ENCODE measurements around the gene ROR1. TPM values are rescaled to one million over a fixed set of nuclear protein-coding genes. Genes with fewer than 3 reads are reported as not detected.

ROR1 gene
- polyA plus RNA-seq, 1 donor: 36.8 TPM

DNA sequence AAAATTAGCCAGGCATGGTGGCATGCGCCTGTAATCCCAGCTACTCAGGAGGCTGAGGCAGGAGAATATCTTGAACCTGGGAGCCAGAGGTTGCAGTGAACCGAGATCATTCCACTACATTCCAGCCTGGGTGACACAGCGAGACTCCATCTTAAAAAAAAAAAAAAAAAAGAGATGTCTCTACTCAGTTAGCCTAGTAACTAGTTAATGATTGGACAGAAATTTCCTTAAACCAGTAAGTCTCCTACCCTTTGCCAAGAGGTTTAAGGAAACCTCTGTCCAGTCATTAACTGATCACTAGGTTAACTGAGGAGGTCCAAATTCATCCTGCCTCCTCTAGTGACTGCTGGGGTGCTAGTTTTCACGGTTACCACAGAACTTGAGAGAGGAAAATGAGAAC lies 285.7 kb downstream of the ROR1 start:
- no peak for DNase-seq

DNA sequence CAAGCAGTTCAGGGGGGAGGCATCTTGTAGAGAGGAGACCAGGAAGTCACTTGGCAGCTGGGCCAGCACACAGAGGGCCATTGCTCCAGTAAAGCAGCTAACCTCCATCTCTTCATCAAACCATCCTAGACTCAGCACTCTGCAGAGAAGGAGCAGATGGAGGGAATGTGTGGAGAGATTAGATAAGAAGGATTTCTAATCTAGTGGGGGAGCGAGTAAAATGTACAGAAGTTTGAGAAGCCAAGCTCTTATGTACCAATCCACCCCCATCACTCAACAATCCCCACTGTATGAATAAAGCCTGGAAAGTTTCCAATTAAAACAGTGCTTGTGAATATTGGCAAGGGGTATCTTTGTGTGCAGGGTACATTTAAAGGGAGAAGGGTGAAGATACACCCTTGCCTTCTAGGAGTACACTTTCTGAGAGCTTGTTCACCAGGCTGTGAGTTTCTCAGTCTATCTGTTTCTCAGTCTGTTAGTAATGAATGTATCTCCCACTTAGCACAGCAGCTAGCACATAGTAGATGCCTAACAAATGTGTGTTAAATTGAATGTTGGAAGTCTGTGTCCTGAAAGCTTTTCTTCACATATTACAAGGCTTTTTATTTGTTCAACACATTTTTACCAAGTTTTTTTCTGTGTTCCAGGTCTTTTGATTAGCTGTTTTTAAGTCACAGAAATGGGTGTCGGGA lies 286.9 kb downstream of the ROR1 start:
- DNase-seq: no peak

DNA sequence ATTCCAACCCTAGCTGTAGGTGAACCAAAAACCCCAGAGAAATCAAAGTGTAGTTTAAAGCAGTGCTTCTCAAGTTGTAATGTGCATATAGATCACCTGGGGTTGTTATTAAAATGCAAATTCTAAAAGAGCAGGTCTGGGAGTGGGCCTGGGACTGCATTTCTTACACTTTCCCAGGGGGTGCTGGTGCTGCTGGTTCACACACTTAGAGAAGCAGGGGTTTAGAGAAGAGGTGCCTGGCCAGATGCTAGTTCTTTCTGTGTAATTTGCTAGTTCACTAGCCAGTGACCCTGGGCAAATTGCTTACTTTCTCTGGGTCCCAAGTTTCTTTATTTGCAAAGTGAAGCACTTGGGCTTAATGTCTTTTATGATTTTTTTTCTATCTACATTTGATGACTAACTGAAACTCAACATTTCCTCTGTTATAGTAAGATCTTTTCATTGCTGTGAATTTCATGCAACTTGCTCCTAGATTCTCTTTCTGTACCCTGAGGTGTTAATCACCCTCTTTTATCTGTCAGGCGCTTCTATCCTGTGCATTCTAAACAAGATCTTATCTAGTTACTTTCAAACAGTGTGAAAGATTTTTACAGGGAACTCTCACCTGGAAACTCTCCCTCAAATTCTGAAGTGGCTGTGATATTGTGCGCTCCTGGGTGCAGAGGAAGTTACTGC lies 287.8 kb downstream of the ROR1 start:
- no peak for DNase-seq

DNA sequence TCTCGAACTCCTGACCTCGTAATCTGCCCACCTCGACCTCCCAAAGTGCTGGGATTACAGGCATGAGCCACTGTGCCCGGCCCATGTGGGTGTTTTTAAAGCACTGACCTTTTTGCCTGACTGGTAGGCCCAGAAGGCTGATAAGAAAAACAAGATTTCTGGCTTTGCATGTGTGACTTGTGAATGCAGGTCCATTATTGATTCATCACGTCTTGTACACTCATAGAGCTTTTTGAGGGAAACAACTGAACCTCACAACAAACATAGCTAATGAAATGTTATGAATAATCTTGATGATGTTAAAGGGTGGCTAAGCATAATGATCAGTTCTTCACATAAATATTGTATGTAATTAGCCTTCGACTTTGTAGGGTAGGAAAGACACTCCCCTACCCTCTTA lies 288.7 kb downstream of the ROR1 start:
- DNase-seq: no peak

DNA sequence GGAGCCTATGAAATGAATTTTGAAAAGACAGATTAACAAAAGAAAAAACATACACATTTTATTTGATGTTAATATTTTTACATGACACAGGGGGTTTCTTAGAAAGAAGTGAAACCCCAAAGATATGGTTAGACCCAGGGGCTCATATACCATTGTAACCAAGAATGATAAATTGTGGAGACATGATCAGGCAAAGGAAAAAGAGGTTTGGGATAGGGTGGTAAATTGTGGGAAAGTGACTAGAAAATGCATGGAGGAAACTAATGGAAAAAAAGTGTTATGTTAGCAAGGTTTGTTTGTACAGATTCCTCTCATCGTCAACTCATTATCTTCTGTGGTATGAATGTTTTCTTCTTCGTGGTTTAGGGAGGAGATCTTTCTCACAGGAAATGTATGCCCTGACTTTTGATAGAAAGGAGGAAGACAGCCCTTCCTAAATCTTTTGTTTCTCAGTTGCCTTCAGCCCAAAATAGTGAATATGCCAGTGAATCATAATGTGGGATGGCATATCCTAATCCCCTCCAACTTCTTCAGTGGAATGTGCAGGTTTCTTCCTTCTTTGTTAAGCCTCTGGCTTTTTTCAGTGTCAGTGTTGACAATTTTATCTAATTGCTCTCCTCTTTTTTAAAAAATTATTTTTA lies 289.2 kb downstream of the ROR1 start:
- DNase-seq: no peak

DNA sequence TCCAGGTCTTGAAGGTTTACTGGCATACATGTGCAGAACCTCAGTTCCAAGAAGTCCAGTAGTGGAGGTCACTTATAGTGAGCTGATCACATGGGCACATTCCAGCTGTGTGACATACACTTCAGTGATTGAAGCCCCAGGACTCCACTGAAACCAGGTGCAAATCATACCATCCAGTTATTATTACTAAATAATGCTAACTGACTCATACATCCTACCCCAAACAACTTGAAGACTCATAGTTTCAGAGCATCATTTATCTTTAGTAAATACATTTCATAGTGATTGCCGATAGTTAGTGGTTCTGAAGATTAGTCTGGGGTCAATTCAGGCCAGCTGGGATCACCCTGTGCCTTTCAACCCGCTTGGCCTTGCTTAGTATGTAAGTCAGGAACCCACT lies 291.8 kb downstream of the ROR1 start:
- DNase-seq: no peak

DNA sequence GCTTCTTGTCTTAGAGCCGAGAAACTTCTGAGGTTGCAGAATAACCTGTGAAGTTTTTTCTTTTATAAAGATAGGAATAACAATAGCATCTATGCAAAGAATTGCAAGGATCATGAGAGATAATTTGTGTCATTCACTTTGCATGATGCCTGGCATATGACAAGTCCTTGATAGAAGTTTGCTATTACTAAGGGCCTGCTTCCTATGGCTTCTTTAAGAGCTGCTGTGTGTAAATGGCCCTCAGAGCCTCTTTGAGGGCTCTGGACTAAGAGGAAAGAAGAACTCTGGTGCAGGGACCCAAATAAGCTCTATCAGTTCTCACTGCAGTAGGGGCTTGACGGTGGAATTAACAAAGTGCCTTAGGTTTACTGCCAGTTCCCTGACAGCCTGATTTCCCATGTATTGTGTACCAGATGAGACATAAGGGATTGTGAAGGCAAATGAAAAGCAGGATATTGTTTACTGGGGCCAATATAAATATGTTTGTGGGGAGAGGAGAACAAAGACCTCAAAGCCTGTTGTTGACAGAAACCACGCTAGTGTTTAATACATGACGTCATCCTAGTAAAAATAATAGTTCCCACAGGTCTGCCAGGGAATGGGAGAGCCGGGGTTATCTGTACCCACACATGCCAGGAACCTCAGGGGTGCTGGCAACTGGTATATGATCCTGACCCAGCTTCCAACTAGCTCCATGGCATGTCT lies 298.4 kb downstream of the ROR1 start:
- DNase-seq: no peak

DNA sequence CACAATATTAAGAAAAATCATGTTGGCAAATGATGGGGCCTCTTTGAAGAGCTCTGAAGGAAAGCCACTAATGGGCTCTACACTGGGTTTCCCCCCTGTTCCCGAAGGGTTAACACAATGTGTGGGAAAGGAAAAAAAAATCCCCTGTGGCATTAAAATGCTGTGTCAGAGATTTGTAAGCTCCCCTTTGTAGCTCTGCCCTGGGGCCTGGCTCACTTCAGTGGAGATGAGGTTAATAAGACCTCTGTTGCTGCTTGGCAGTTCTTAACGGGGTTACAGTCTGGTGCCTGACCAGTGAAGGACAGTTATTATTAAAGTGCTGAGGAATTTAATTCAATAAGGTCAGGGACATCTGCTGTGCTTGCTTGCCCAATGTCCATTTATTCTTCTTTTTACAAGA lies 299.9 kb downstream of the ROR1 start:
- DNase-seq: peak; percentile 17

DNA sequence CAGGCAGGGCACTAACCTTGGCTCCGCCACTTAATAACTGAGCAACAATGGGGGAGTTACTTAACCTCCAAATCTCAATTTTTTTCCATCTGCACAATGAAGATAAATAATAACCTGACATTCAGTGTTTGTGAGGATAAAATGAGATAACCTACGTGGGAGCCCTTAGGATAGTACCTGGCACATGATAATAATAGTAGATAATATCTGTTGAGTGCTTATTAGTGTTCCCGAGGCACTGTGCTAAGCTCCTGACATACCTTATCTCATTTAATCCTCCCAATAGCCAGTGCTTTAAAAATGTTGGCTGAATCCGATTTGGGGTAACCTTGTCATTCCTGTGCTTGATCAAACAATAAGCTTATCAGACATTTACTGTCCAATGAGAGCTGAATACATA lies 300.9 kb downstream of the ROR1 start:
- DNase-seq: no peak

DNA sequence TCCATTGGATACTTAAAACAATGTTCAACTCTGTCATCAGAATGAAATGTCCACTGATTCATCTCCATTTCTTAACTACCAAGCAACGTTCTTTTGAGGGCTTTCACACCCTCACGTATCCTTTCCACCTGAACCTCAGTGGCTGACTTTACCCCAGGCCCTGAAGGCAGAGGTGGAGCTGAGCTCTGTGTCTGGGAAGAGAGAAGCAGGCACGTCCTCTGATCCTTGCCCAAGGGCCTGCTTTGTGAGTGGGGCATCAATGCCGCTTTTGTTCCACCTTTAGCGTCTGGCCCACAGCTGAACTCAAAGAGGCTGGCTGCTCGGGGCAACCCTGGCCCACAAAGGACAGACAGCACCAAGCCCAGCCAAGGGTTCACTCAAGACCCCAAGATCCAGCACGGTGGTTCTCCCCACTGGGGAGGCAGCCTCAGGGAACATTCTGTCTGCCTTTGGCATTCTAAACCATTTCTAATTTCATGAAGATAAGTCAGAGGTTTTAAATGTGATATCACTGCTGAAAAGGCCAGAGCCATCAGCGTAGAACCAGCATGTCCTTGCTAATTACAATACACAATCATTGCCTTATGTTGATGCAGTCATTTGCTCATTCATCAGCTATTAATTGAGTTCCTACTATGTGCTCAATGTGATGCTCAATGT lies 303.6 kb downstream of the ROR1 start:
- no peak for DNase-seq

DNA sequence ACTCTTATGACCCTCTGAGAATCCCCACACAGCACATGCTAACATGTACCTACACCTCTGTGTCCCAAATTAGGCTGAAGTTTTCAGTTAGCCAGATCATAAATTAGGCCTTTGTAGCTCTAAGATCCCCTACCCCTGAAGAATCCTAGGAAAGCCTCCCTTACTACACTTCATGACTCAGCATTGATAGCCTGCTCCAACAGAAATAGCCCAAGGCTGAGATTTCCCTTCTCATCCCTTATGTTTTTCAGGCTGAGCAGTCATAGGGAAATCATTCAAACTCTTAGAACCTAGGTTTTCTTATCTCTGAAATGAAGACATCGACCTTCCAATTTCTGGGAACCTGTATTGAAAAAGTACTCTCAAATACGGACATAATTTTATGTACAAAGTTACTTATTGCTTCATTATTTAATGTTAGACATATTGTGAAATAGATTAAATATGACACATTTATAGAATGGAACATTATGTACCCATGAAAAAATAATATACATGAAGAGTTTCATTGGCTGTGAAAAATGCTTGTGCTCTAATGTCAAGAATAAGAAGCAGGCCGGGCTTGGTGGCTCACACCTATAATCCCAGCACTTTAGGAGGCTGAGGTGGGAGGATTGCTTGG lies 307.2 kb downstream of the ROR1 start:
- no peak for DNase-seq

DNA sequence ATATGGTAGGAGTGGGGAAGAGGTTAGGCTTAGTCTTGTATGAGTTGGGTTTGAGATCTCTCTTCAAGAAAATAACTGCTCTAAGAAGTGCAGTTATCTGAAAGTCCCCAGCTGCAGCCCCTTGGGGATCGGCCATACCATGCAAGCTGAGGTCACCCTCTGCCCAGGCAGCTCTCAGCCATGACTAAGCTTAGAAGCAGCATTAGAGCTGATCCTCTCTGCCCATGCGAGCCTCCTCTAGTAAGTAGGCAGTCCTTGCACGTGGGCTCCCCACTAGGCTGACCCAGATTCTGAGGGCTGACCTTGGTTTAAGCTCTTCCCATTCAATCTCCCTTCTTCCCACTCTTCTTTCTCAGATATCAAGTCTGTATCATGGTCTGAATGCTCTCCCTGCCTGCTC lies 308.6 kb downstream of the ROR1 start:
- no peak for DNase-seq

DNA sequence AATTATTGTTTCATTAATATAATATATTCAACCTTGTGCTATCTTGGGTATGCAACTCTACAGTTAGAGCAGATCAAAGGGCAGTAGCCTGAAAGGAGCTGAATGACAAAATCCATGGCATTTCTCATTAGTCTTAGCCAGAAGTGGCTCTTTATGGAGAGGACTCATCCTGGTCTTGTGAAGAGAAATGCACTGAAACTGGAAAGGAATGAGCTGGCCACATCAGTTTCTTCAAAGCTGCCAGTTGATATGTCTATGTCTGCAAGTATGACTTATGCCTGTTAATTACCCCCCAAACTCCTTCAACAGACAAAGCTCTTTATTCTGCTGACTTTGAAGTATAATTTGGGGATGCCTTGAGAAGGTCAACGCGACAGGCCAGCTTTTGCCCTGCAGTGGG lies 310.6 kb downstream of the ROR1 start:
- DNase-seq: no peak

DNA sequence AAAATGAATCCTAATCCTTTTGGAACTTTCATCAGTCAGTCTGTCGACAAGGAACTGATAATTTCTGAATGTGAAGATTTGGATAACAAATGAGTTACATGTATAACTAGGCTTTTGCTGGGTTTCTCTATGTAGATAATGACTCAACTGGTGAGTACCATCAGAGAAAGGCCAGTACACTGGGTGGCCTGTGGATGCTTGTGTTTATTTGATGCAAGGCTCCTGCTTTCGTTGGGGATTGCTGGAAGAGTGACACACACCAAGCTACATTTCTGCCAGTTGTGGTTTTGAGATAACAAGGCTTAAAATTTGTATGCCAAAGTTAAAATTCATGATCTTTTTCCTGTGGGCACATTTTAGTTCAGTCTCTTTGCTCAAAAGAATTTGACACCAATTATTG lies 314.0 kb downstream of the ROR1 start:
- no peak for DNase-seq

DNA sequence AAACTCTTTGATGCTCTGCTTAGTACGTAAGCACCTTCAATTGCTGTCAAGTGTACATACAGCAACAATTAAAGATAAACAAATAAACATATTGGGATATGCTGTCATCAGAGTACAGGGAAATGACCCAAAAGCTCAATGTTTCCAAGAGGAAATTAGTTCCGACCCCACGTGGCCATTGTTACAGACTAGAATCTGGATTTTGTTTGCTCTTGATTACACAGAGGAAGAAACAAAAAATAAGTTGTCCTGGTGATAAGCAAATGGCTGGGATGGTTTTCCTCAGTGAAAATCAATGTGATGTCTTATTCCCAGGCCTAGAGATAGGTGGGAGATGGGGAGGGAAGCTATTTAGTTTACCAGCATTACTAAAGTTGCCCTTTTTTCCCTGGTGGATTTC lies 316.6 kb downstream of the ROR1 start:
- no peak for DNase-seq

DNA sequence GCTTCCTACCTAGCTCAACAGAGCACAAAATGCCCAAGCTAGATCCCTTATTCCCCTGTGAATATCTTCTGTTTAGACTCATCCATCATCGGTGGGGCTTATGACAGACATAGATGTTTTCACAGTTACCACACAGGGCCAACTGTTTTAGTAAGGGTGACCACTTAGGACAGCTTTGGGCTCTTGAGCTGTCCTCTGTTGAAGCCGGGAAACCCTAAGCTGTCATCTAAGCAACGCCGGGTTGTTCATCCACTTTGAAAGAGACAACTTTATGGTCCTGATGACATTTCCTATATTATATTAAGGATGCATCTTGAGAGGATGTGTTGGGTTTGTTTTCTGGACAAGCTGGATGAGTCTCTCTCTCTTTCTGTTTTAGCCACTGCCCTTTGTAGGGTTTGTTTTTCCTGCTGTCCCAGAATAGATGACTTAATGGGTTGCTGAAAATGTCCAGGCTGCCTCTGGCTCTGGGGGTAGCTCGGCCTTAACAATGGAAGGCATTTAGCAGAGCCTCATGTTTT lies 319.1 kb downstream of the ROR1 start:
- DNase-seq: no peak

DNA sequence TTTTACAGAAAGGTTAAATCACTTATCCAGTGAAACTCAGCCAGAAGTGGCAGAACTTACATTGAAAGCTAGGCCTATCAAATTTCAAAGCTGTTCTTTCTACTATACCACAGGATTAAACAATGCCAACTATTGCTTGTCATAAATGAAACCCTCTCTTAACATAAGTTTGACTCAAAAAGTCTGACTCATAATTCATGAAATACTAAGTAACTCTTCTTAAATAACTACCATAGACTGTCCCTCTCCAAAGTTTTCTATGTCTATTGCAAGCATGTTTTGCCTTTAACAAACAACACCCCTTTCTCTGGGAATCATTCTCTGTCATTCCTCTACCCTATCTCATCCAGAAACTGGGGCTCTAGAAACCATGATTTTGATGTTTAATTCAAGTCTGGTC lies 320.1 kb downstream of the ROR1 start:
- DNase-seq: no peak

DNA sequence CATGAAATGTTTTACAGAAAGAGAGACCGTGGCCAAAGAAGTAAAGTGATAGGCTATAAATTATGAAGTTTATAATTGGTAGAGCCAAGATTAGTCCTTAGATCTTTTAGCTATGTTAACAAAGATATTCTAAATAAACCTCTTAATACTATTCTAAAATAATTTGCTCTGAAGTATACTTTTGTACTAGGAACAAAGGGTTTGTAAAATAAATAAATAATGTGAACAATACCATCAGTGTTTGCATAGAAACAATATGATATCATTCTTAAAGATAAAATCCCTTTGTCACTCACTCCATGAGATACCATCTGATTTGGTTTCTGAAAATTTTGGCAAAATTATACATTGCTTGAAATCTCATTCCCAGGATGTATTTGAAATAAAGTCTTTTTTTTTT lies 322.0 kb downstream of the ROR1 start:
- no peak for DNase-seq

DNA sequence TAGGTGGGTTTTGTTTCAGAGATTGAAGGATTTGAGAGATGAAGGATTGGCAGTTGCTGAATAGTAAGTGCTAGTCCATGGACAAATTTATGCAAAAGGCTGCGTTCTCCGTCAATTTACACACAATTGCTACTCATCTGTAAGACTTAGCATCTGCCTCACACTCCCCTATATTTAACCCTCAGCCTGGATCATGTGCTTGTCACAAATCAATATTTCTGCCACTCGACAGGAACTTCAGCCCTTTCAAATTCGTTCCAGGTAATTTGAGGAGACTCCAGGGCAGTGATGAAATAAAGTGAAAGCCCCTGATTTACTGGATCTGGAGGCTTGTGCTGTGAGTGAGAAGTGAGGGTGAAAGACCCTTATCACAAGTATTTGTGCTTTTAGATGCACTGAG lies 324.0 kb downstream of the ROR1 start:
- DNase-seq: no peak

DNA sequence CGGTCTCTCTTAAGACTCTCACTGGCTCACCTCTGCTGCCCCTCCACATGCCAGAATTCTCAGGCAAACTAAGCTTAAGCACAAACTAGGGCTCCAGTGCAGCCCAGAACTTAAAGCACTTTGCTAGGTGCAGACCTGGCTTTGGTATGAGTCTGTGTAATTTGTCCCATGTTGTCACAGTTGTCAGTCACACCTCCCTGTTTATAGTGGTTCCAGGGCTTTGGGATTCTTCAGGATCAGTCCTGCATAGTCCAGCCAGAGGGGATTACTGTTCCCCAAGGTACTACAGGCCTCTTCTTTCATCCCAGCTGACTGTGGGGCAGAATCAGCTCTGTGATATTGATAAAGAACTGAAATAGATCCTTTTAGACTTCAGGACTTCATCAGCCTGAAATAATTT lies 324.6 kb downstream of the ROR1 start:
- DNase-seq: no peak

DNA sequence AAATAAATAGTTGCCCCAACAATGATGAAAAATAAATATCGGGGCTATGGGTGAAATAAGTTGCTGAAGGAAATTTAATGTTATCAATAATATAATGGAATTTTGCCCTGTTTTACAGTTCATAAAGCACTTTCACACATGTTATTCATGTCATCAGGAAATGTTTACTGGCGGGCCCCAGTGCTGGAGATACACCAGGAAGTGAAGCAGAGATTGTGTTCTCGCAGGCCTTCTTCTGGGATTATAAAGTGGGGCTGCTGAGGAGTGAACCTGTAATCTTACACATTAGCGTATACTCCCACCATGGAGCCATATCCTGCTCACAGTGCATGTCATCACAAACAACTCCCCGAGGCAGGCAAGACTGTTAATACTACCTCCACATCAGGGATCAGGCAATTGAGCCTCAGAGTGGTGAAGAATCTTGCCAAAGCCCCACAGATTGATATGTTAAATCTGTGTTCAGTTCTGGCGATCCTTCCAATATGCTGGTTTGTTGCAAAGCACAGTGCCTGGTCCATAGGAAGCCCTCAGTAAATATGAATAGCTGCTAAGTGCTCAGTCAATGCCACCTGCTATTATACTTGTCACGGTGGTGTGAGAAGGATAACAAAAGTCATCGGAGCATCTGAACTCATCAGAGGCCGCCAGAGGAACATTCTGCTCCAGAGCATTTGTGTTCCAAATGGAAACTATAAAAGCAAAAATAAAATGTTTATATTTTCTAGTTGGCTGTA lies 325.2 kb downstream of the ROR1 start:
- no peak for DNase-seq
